ENCODE measurements around the gene KBTBD2.
"Not testable (repeated sequence)": the region's sequence is repeated elsewhere in the genome, so short reads cannot be mapped to it uniquely, and the experiment has no call there.

The KBTBD2 gene

GRCh38 chr7:32855837-32856775, 35.5 kb downstream of the KBTBD2 start:
- DNase-seq (ENCODE audit: low read depth in 2 of 2): not testable (repeated sequence)

GRCh38 chr7:32850654-32851053, 40.9 kb downstream of the KBTBD2 start:
- not testable (repeated sequence) for DNase-seq (ENCODE audit: low read depth in 2 of 2)

- DNase-seq (ENCODE audit: low read depth in 2 of 2): not testable (repeated sequence)
Measured at GRCh38 chr7:32848655-32849054, 42.9 kb downstream of the KBTBD2 start.

- DNase-seq (ENCODE audit: low read depth in 2 of 2): peak; percentile 83 to 85
Measured at GRCh38 chr7:32846630-32847225, 44.8 kb downstream of the KBTBD2 start.

- not testable (repeated sequence) for DNase-seq (ENCODE audit: low read depth in 2 of 2)
Measured at GRCh38 chr7:32844748-32845147, 46.8 kb downstream of the KBTBD2 start.

- DNase-seq (ENCODE audit: low read depth in 2 of 2): not testable (repeated sequence)
Measured at GRCh38 chr7:32843763-32844162, 47.8 kb downstream of the KBTBD2 start.

- not testable (repeated sequence) for DNase-seq (ENCODE audit: low read depth in 2 of 2)
Measured at GRCh38 chr7:32839846-32840245, 51.7 kb downstream of the KBTBD2 start.

GRCh38 chr7:32828996-32829752, 62.4 kb downstream of the KBTBD2 start:
- DNase-seq (ENCODE audit: low read depth in 2 of 2): not testable (repeated sequence)

All from activated CD8-positive, alpha-beta memory T cell treated with anti-CD3 and anti-CD28 coated beads for 4 hours (primary cell).